NB4 (cell line): ENCODE measurements around the gene AP3S2.
"Not testable (repeated sequence)": the region's sequence is repeated elsewhere in the genome, so short reads cannot be mapped to it uniquely, and the experiment has no call there.

Experiments
- DNase-seq: peaks from one replicate; pipeline ENCODE4 v3.0.0; 2010; ENCODE audit warnings: low read depth
- H3K4me3 ChIP-seq: one replicate; pipeline ENCODE4 v1.5.1; 2011; ENCODE audit warnings: mild to moderate bottlenecking, low read depth, low read length, moderate library complexity
- MYC ChIP-seq: IDR thresholded peaks from 2 replicates; pipeline ENCODE4 v1.6.1; 2011; ENCODE audit warnings: low read depth, low read length
- POLR2A ChIP-seq: IDR thresholded peaks from 2 replicates; pipeline ENCODE4 v1.6.1; 2011; ENCODE audit warnings: mild to moderate bottlenecking; ENCODE audit not compliant: insufficient read length; ENCODE audit errors: extremely low read depth
- TF ChIP-seq, protein P1 (sequence below): IDR thresholded peaks from 2 replicates; pipeline ENCODE4 v1.6.1; 2011; ENCODE audit warnings: low read depth, low read length
- TF ChIP-seq, protein P2 (sequence below): IDR thresholded peaks from one replicate; pipeline ENCODE4 v1.5.1; 2012; ENCODE audit warnings: low read depth, low read length

The AP3S2 gene

DNA sequence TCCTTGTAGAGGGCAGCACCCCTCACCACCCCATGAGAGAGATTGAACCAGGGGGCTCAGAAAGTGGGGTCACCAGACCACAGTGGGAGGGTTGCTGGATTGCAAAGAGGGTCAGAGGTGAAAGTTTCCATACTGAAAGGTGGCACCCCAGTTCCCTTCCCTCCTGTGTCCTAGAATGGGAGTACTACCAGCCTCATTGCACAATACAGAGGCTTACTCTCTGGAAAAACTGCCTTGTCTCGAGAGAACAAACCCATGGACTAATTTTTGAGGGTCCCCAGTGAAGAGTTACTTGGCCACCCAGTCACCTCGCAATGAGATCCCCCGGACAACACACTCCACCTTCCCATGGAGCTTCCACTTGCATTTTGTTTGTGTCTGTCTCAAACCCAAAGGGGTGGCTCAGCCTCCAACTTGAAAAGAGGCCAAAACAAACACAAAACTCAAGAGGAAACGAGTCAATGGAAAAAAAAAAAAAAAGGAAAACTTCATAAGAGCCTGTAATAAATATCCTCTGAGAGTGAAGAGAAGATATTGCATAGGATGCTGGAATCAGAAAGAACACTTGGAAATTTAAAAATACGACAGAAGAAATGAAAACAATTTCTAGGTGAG lies 99.1 kb downstream of the AP3S2 start:
- TF ChIP-seq, protein P1, sequence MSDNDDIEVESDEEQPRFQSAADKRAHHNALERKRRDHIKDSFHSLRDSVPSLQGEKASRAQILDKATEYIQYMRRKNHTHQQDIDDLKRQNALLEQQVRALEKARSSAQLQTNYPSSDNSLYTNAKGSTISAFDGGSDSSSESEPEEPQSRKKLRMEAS, result no peak
- TF ChIP-seq POLR2A (no peak), MYC (no peak)
- TF ChIP-seq, protein P2, sequence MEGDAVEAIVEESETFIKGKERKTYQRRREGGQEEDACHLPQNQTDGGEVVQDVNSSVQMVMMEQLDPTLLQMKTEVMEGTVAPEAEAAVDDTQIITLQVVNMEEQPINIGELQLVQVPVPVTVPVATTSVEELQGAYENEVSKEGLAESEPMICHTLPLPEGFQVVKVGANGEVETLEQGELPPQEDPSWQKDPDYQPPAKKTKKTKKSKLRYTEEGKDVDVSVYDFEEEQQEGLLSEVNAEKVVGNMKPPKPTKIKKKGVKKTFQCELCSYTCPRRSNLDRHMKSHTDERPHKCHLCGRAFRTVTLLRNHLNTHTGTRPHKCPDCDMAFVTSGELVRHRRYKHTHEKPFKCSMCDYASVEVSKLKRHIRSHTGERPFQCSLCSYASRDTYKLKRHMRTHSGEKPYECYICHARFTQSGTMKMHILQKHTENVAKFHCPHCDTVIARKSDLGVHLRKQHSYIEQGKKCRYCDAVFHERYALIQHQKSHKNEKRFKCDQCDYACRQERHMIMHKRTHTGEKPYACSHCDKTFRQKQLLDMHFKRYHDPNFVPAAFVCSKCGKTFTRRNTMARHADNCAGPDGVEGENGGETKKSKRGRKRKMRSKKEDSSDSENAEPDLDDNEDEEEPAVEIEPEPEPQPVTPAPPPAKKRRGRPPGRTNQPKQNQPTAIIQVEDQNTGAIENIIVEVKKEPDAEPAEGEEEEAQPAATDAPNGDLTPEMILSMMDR, result no peak
- no peak for DNase-seq
- H3K4me3 ChIP-seq, result no peak overlapping the region

DNA sequence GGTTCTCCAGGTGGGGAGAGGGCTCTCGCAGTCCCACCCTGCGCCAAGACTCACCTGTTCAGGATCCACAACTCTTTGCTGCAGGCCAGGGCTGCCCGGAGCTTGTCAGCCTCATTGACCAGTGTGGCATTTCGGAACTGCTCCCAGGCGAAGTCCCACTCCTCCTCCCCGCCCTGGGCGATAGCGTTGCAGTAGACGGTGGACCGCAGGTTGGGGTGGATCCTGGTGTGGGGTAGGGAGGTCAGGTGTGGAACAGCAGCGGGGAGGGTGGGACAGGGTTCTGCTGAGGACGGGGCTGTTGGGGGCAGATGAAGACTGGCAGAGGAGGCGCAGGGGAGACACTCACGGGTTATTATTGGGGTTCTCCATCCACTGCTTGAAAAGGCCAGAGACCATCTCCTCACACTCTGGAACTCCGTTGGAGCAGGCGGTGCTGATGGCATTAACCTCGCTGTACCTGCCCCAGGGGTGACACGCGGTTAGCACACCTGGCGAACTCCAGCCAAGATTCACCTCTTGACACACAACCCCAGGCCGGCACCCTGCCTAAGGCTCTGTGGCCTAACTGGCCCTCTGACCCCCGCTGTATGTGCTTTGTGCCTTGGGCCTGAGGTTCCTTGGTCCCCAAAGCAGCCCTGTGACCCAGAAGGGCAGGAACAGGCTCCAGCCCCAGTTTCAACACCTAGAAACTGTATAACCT lies 101.5 kb downstream of the AP3S2 start:
- TF ChIP-seq MYC (no peak), POLR2A (no peak)
- TF ChIP-seq, protein P2, result no peak
- no peak for DNase-seq
- H3K4me3 ChIP-seq, result no peak overlapping the region

DNA sequence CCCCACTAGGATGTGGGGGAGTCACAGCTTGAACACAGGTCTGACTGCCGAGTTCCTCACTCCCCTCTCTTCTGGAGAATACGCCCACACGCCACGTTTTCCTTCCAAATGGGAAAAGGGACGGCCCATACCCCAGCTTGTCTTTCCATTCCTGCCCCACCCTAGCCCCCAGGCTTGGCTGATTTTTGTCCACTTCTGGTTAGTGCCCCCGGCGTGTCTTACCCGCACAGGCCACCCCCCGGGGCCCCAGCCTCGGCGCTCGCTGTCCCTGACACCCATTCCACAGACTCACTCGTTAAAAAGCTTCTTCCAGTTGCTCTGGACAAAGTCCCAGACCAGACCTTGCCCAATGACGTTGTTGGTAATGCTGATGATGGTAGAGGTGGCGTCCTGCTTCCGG lies 103.1 kb downstream of the AP3S2 start:
- DNase-seq, result no peak
- no peak overlapping the region for H3K4me3 ChIP-seq
- TF ChIP-seq POLR2A, result no peak
- TF ChIP-seq, protein P1, result no peak
- no peak for TF ChIP-seq MYC
- TF ChIP-seq, protein P2, result no peak

DNA sequence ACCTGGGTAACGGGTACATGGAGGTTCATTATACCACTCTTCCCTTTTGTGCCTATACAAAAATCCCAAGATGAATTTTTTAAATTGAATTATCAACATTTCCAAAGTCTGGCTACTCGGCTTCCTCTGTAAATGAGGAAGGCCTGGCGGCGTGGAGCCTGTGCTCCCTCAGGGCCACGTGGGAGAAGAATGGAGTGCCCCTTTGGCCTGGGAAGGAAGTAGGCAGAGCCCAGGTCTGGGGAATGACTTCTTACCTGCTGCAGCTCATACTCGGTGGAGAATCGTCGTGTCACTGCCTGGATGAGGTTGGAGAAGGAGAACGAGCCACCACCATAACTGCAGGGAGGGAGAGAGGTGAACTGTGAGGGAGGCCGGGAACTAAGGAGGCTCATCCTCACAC lies 103.6 kb downstream of the AP3S2 start:
- H3K4me3 ChIP-seq, result no peak overlapping the region
- TF ChIP-seq, protein P1, result no peak
- TF ChIP-seq MYC, result no peak
- TF ChIP-seq, protein P2, result no peak
- TF ChIP-seq POLR2A, result no peak
- DNase-seq, result no peak

DNA sequence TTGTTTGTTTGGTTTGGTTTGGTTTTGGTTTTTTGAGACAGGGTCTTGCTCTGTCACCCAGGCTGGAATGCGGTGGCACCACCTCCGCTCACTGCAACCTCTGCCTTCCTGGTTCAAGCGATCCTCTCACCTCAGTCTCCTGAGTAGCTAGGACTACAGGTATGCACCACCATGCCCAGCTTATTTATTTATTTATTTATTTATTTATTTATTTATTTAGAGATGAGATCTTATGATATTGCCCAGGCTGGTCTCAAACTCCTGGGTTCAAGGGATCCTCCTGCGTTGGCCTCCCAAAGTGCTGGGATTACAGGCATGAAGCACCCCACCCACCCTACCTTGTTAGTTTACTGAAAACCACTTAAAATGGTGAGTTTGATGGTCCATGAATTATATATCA lies 105.2 kb downstream of the AP3S2 start:
- H3K4me3 ChIP-seq, DNase-seq: not testable (repeated sequence)

DNA sequence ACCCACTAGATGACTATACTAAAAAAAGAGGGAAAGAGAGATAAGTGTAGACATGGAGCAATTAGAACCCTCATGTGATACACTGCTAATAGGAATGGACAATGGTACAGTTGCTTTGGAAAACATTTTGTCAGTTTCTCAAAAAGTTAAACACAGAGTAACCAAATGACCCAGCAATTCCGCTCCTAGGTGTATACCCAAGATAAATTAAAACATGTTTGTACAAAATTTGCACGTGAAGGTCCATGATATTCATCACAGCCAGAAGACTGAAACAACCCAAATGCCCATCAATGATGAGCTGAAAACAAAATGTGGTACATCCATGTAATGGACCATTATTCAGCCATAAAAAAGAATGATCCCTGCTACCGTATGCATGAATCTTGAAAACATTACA lies 105.8 kb downstream of the AP3S2 start:
- TF ChIP-seq POLR2A (no peak), MYC (no peak)
- TF ChIP-seq, protein P1, result no peak
- TF ChIP-seq, protein P2, result no peak
- no peak overlapping the region for H3K4me3 ChIP-seq
- no peak for DNase-seq
